Right lung (tissue), 5 donors: ENCODE data around the gene C10orf53. TPM values are rescaled to one million over a fixed set of nuclear protein-coding genes. Genes with fewer than 3 reads are reported as not detected.

ENCODE experiments used
- DNase-seq, 2 donors: peaks; one replicate each; pipeline ENCODE4 v3.0.0-alpha.2; 2013
- polyA plus RNA-seq, 5 donors: library from polyadenylated mRNA; unstranded; fragments of 120-200 nt; gene quantifications; one replicate each; pipeline versions ENCODE4 v1.2.1 to v1.2.3, GENCODE V29; 2013; ENCODE audit warnings: inconsistent platforms in 1 of 5, low replicate concordance in 1 of 5; ENCODE audit not compliant: insufficient read length in 5 of 5, insufficient read depth in 1 of 5

Gene C10orf53
- polyA plus RNA-seq, 5 donors: 0.07 TPM; not detected in 4

DNA sequence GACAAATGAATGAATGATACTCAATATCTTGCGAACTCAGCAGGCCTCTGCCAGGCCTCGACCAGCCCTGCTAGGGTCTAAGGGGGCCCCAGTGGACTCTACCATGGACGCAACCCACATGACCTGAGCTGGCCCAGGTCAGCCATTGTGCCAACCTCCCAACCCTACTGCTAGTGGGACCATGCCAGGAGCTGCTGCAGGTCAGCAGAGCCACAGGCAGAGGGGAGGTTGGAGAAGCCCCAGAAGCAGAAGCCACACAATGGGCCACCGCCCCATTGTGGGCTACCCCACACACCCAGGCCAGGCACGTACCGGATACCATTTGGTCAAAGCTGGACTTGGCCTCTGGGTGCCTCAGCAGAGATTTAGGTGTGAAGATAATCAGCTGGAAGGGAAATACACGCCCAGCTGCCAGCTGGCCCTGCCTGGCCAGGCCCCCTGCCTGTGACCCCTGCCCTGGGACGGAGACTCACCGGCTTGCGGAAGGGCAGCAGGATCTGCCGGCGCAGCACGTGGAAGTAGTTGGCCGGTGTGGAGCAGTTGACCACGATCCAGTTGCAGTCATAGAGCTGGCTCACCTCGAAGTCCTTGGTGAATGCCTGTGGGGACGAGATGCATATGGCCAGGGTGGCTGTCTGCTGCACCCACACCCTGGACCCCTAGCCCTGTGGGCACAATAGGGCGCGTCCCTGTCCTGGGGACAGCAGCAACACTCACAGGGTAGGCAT is 58.2 kb downstream of the C10orf53 start:
- DNase-seq: no peak

DNA sequence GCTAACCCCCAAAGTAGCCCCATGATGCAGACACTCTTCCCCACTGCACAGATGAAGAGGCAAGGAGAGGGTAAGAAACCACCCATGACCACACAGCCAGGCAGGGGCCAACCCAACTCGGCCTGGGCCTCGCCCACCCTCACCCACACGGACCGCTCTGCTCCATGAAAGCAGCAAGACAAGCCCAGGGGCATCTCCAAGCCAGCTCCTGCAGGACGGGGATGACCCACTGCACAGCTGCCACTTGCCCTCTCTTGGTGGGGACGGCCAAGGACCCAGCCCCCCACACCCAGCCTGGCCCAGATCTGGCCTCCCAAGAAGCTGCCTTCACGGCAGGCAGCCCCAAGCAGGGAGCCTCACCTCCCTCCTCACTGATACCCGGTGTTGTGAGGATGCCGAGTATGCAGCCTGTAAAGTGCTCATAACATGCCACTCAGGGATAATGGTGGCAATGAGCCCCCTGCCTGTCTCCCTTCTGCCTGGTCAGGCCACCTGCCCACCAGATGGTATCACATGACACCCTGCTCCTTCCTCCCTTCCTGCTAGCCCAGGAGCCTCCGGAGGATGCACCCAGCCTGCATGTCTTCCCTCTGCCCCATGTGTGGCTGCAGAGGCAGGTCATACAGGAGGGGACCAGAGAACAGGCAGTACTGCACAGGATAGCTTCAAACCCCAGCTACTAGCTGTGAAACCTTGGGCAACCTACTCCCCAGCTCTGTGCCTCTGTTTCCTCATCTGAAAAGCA is 59.3 kb downstream of the C10orf53 start:
- DNase-seq: no peak

DNA sequence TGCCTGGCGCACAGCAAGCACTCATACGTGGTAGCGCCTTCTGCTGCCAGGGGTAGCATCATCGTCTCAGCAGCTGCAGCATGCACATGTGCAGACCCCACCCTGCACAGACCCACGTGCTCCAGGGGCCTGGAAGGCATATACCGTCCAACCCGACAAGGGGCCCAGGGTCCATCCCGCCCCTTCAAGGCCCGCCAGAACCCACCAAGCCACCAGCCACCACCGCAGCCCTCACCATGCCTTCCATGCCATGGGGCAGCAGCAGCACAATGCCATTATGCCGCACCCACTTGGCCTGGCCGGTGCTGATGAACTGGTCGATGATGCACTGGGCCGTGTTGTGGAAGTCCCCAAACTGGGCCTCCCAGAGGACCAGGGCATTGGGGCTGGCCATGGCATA is 60.0 kb downstream of the C10orf53 start:
- DNase-seq: no peak

DNA sequence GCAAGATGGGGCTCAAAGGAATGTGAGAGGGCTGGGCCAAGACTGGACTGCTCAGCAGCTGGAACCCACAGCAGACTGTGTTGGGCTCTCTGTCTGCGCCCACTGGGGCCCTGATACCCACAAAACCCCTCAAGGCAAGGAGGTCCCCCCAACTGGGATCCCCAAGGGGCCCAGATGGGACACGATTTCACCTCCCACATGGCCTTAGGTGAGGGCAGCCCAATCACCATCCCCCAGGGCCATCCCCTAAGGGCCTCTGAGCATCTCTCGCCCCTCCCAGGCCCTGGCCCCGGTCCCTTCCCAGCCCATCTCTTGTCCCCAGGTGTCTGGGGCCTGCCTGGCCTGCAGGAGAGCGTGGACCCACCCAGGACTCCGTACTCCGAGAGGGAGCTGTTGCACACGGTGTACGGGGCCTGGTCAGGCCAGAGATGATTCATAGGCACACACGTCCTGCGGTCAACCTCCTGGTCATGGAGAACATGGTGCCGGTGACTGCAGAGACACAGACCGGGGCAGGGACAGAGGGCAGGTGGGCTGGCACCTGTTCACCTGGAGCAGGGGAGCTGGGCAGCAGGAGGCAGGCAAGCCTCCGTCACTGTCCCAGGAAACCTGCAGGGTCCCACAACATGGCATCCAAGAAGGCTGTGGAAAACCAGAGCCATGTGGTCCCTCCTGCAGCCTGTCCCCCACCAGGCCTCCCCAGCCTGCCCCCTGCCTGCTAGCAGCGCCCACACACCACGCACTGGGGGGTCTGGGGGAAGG is 61.1 kb downstream of the C10orf53 start:
- no peak for DNase-seq

DNA sequence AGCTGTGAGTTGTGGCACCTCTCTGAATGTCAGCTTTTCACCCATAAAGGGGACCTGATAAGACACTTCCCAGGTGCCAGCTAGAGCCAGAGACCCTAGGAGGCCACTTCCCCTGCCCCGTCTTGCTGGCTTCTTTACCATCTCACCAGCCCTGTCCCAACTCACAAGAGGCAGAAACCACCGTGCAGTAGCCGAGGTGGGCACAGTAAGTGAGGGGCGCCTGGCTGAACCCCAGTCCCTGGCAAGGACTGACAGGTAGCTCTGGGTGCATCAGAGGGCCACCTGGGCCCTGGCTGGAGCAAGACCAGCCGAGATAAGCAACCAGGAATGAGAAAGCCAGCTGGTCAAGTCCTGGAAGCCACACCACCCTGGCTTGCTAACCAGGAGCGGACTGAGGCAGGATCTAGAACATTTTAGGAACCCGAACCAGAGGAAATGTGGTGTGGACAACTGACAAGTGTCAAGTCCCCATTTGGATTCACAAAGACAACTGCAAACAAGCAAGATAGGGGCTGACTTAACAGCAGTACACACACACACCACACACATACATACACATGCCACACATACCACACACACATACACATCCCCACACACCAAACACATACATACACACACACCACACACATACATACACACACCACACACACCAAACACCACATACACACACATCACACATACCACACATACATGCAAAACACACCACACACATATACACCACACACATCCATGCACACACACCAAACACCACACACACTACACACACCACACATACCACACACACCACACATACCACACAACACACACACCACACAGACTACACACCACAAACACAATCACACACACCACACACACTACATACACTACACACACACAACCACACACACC is 61.9 kb downstream of the C10orf53 start:
- no peak for DNase-seq

DNA sequence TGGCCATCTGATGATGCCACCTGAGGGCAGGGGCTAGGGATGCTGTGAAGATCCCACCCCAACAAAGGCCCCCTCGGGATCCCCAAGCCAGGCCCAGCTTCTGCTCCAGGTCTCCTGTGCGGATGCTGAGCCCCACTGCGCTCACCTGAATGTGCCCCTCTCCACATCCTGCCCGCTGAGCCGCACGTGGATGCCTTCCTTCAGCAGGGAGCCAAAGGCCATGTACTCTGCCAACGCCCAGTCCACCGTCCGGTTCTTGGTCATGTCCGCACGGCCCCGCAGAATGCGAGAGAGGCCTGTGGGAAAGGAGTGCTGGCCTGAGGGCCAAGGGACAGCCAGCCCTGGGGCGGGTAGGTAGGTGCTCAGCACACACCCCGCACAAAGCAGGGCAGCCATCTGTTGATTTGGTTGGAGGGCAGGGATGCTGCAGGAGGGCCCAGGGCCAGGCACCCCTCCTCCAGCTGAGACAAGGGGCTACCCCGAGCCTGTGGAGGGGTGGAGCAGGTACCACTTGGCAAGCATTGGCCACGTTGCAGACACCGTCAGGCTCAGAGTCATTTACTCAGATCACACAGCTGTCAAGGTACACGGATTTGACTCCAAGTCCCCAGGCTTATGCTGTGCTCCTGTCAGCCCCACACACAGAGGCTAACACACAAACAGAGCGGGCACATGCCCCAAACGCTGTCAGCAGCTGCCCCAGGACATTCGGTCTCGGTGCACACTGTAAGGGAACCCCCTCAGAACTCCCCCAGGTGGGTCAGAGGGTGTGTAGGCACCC is 63.4 kb downstream of the C10orf53 start:
- no peak for DNase-seq

DNA sequence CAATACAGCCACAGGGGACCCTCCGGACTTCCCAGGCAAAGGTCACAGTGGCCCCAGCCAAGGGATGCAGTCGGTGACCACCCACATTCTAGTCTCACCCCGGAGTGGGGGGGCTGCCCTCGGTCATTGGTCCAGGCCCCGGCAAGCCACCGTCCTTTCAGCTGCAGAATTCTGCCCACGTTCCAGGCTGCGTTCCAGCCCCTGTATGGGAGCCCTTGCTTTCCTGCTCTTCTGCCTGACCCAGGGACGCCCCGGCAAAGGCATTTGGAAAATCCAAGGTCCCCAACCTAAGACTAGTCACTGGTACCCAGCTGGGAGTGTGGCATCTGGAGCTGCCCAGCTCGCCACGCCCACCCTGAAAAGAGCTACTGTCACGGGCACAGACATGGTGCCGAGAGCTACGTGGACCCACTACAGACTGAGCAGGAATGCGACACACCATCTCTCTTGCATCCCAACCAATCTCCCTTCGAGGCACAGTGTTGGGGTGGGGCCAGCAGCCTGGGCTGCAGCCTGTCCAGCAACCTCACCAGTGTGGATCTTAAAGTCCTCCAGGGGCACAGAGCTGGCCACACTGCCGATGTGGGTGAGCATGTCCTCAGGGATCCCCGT is 64.1 kb downstream of the C10orf53 start:
- no peak for DNase-seq

DNA sequence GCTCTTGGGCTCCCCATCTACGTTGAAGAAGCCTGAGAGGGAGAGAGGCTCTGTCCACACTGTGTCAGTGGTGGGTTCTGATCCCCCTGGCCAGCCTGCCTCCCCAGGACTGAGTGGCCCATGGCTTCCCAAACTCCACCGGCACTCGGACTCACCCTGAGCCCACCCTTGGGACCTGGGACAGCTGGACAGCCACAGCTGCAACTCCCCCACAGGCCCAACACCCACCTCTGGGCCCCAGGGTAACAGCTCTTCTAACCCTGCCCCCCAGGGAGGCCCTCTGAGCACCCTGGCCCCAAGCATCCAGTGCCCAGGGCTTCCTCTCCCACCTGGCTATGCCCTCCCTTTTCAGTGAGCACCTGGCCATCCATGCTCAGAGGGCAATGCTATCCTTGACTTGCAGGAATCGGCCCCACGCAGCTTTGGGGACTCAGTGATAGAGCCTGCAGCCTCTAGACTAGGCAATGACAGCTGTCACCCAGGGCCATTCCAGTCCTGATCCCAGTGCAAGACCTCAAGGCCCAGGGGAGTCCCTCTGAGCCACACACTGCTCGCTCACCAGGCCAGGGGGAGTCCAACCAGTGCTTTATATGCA is 64.7 kb downstream of the C10orf53 start:
- DNase-seq: no peak

DNA sequence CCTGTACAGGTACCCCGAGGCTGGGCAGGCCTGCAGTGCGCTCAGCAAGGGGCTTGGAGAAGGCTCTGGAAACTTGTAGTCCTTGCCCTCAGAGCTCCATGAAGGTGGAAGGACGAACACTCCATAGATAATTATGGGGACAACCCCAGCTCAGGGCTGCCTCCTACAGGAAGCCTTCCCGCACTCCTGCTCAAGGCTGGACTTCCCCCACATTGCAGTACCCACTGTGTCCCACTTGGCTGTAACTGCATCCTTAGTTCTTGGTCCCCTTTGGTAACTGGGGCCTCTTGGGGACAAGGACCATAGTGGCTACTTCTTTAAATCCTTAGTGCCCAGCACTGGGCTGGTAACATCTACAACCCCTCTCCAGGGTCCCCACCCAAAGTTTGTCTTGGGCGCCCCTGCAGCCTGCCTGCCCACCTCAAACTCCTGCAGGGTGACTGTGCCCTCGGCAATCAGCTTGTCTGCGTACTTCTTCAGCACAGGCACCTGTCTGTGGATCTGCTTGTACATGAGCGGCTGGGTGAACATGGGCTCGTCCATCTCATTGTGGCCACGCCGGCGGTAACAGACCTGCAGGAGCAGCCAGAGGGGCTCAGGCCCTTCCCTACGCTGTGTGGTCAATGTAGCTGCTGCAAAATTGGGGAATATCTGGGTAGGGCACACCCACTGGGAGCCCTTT is 65.6 kb downstream of the C10orf53 start:
- no peak for DNase-seq

DNA sequence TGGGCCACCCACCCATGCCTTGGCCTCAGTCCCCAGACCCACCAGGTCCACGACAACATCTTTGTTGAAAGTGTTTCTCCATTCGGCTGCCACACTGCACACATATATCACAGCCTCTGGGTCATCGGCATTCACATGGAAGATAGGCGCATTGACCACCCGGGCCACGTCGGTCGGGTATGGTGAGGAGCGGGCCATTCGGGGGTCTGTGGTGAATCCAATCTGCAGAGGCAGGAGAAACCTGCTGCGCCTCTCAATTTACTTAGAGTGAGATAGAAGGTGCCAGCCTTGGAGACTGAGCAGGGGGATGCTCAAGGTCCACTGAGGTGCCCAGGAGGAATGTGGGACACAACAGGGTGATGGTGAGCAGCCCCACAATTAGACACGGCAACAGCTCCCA is 66.3 kb downstream of the C10orf53 start:
- DNase-seq: no peak

DNA sequence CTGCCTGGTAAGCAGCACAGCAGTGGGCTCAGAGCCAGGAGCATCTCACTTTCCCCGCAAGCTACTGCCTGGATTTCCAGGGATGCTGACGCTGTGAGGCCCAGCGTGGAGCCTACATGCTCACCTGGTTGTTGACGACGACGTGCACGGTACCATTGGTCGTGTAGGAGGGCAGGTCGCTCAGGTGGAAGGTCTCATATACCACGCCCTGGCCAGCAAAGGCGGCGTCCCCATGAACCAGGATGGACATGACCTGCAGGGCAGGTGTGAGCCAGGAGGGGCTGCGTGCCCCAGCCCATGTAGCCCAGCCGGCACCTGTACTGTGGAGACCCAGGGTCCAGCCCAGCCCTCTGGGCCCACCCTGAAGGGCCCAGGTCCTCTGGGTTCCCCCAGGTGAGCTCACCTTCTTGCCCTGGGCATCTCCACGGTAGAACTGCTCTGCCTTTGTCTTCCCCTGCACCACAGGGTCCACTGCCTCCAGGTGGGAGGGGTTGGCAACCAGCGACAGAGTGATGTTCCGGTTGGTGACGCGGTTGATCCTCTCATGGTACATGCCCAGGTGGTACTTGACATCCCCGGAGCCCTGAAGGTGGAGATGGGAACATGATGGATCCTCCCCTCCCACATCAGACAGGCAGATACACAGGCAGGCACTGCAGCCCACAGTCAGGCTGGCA is 67.3 kb downstream of the C10orf53 start:
- no peak for DNase-seq

Other genes starting within 250 kb of the C10orf53 start
- gene ERCC6, start 140.5 kb upstream of the C10orf53 start, polyA plus RNA-seq: 10 to 100 TPM; 12.0 to 22.8 (median 20.7) TPM
- under 1 TPM in 1 of 5 donors, not detected in 4; 0.05 TPM for gene SLC18A3, start 69.3 kb upstream of the C10orf53 start, polyA plus RNA-seq
- not detected for gene CHAT, start 65.6 kb upstream of the C10orf53 start, polyA plus RNA-seq
- gene OGDHL, start 82.7 kb downstream of the C10orf53 start, polyA plus RNA-seq: 1 to 10 TPM in 1 of 5 donors, under 1 TPM in 4; 0.45 to 1.6 (median 0.60) TPM